GM18507 (cell line): ENCODE data around the gene MUC13.
"Not testable (repeated sequence)": the region's sequence is repeated elsewhere in the genome, so short reads cannot be mapped to it uniquely, and the experiment has no call there.

Experiments used
- DNase-seq: peaks from one replicate; pipeline ENCODE4 v3.0.0; 2011; ENCODE audit warnings: low read depth; ENCODE audit not compliant: insufficient read length; ENCODE audit errors: extremely low spot score
- FAIRE-seq: peaks from 2 replicates; lab custom pipeline; 2011; peaks lifted over from hg19 to GRCh38; lab: Jason Lieb, UNC

The MUC13 gene, protein sequence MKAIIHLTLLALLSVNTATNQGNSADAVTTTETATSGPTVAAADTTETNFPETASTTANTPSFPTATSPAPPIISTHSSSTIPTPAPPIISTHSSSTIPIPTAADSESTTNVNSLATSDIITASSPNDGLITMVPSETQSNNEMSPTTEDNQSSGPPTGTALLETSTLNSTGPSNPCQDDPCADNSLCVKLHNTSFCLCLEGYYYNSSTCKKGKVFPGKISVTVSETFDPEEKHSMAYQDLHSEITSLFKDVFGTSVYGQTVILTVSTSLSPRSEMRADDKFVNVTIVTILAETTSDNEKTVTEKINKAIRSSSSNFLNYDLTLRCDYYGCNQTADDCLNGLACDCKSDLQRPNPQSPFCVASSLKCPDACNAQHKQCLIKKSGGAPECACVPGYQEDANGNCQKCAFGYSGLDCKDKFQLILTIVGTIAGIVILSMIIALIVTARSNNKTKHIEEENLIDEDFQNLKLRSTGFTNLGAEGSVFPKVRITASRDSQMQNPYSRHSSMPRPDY

GRCh38 chr3:124934577-124934976, at the start of gene MUC13:
Gene MUC13 (minus strand): TSS chr3:124934751. CDS start chr3:124934712, 39 bp downstream.
- FAIRE-seq (peak; percentile 78), DNase-seq (no peak)

DNA sequence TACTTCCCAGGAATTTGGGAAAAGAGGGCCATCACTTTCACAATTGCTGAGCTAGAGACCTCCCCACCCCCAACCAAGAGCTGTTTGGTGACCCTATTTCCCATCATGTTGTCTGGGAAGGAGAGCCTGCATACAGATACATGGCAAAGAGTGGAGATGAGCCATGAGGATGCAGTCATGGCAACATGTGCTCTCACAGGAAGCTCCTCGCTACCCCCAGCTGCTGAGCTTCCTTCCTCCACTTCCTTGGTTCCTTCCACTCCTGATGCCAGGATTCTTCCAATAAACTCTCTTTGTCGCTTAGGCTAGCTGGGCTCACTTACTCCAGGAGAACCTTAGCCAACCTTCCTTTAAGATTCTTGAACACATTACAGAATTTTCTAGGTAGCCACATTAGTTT, 48.3 kb upstream of the MUC13 start:
- FAIRE-seq (no peak), DNase-seq (no peak)

- FAIRE-seq (no peak), DNase-seq (no peak)
These were observed 46.9 kb upstream of the MUC13 start for GRCh38 chr3:124981472-124981871.

DNA sequence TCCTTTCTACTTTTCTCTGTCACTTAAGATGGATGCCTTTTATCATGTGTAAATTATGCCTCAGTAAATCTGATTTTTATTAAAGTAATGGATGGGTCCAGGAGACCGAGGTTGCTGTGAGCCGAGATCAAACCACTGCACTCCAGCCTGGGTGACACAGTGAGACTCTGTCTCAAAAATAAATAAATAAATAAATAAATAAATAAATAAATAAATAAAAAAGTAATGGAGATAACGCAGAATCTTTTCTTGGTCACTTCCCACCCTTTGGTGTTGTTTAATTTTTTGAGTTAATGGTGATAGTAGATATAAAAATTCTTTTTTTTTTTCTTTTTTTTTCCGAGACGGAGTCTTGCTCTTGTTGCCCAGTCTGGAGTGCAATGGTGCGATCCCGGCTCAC, 44.1 kb upstream of the MUC13 start:
- no peak for DNase-seq
- FAIRE-seq: no peak

GRCh38 chr3:124976383-124976782, 41.8 kb upstream of the MUC13 start:
- no peak for FAIRE-seq
- no peak for DNase-seq

DNA sequence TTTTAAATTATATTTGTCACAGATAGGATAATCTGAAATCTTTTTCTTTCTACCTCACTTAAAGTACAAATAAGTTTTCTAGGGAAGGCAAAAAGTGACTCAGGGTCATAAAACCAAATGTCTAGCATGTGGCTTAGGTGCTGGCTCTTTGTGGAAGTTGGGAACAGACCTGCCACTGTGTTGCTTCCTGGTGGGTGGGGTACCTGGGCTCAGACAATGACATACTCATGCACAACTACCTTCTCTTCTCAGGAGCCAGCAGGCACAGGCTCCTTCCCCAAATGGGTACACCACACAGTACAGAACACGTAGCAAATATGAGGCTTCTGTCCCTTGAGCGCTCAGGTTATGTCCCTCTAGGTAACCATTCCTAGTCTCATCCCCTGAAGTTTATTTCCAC, 40.1 kb upstream of the MUC13 start:
- no peak for FAIRE-seq
- DNase-seq: no peak

- DNase-seq (no peak), FAIRE-seq (no peak)
These were observed 38.7 kb upstream of the MUC13 start for GRCh38 chr3:124973290-124973689.

DNA sequence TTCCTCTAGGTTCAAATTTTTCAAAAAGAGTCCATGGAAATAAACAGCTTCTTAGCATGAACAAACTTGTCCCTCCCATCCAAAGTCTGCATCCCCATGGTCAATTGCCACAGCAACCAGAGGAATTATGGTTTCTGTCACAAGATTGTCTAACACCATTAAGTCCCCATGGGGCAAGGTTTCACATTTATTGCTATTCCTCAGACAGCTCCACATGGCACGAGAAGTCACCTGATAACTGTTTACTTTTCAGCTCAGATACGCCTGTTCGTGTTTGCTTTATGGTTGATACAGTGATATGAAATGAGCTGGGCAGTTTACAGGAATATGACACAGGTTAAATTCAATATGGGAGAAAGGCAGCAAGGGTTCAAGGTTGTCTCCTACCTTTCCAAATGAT, 37.9 kb upstream of the MUC13 start:
- no peak for FAIRE-seq
- DNase-seq: no peak

DNA sequence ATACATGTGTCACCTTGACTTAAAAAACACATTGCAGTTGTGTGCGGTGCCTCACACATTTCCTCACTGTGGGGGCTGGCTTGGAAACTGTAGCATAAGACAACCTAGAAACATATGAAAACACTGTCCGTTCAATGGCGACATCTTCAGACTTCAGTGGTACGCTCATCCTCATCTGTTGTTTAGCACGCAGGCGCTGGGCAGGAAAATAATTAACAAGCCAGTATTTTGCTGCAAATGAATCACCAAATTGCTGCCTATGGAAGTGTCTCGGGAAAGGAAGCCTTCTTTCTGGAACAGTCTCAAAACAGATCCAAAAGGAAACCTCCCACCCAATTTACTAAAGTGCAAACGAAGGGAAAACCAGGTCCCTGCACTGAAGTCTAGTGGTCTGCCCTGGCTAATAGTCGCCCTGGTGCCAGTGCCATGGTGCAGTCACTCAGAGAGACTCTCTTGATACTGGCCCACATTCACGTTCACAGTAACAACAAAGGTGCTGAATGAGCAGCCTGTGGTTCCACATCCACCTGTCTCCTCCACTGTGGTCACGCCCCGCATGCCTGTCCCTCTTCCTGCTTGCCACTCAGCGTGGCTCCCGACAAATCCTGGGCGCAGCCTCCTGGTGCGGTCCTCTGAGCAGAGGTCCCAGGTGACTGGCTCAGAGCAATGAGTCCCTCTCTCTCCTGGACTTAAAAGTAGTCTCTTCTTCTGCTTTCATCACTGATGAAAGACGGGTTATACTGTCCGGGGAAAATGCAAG, 35.6 kb upstream of the MUC13 start:
- DNase-seq (no peak), FAIRE-seq (no peak)

GRCh38 chr3:124969190-124969589, 34.6 kb upstream of the MUC13 start:
- no peak for DNase-seq
- FAIRE-seq: no peak

DNA sequence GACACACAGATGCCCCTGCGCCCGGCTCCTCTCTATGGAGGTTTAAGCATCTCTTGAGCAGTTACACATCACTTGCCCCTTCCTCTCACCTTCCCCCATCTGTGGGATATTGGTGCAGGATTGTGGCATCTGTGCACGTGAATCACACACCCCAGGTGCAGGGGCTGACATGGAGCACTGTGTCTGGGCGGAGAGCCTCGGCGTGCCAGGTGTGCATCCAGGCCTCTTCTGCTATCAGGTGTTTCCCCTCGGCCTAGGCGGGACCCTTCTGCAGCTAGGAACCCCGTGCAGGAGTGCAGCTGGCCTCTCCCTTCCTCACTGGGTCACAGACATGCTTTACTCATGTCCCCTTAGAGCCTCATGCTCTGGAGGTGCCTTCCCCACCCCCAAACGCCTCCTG, 33.4 kb upstream of the MUC13 start:
- no peak for FAIRE-seq
- no peak for DNase-seq

GRCh38 chr3:124966521-124967445, 32.2 kb upstream of the MUC13 start:
- FAIRE-seq (no peak), DNase-seq (no peak)

DNA sequence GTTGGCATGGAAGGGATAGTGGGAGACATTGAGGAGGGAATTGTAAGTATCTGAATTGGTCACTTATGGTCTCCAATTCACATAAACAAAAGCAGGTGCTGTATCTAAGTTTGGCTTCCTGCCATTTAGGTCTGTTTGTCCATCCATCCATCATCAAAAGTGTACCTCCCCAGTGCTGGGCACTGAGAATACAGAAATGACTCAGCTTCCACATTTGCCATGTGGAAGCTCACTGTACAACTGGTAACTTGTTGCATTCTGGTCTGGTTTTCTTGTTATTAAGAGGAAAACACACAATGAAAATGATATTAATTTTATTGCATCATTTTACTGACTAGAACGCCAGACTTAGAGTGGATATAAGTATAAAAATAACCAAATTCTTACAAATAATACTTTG, 30.9 kb upstream of the MUC13 start:
- FAIRE-seq (no peak), DNase-seq (no peak)

GRCh38 chr3:124964387-124964786, 29.8 kb upstream of the MUC13 start:
- DNase-seq (no peak), FAIRE-seq (no peak)

GRCh38 chr3:124963755-124964154, 29.2 kb upstream of the MUC13 start:
- FAIRE-seq (no peak), DNase-seq (no peak)

- no peak for FAIRE-seq
- DNase-seq: no peak
These were observed 27.9 kb upstream of the MUC13 start for GRCh38 chr3:124962403-124962940.

DNA sequence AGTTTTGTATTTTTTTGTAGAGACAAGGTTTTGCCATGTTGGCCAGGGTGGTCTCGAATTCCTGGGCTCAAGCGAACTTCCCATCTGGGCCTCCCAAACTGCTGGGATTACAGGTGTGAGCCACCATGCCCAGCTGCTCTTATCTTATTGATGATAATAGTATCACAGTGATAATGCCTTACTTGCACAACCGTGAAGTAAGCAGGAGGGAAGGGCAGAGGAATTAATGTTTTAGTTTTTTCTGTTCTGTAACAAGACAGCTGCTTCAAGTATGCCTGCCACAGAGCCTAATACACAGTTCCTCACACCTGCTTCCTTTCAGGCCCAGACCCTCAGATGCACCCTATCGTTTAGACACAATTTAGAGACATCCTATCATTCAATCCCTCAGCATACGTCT, 26.1 kb upstream of the MUC13 start:
- DNase-seq: no peak

GRCh38 chr3:124960105-124960504, 25.6 kb upstream of the MUC13 start:
- no peak for FAIRE-seq
- DNase-seq: no peak

More for the DNA sequence above, 26.1 kb upstream of the MUC13 start:
- FAIRE-seq: no peak

- FAIRE-seq, DNase-seq: not testable (repeated sequence)
These were observed 23.4 kb upstream of the MUC13 start for GRCh38 chr3:124957951-124958350.
